ENCODE measurements around the gene FKTN. TPM values are rescaled to one million over a fixed set of nuclear protein-coding genes. Genes with fewer than 3 reads are reported as not detected.

Gene FKTN
- total RNA-seq (2022; extraction: Qiagen RNA extraction): 6.1 to 8.8 TPM (median 7.7 TPM) in 5 replicates

DNA sequence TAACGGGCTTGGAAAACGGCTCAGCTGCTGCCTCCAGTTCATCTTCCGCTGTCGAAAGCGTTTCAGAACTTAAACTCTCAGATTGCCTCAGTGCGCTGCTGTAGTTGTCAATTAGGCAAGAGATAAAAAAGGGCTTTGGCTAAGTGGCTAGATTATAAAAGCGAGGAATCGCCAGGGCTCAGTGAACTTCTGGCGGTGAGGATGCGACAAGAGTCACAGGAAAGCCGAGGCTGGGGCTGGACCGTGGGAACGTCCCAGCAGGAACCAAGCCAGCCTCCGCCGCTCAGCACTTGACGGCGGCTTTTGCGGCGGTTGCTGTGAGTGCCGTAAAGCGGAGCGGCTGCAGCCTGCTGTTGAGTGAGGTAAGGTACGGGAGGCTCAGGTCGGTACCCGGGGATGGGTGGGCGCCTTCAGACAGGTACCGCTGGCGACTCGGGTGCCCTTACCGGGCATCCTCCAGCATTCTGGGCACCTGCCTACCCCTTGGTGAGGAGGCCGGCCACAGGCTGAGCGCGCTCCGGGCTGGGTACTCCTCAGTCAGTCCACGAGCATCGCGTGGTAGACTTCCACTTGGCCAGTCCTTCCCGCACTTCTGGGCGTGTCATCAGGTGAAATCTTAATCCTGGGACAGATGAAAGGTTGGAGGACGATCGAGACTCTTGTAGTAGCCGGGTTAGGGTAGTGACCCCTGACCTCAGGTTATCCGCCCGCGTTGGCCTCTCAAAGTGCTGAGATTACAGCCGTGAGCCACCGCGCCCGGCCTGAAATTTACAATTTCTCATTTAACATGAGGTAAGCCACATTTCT, at the start of gene FKTN:
Gene FKTN, plus strand, starts transcription at position 328 of the 807 bp plus-strand sequence. CDS start 16,902 bp downstream, outside the sequence.

GRCh38 chr9:105662184-105663104, 104.5 kb downstream of the FKTN start, which contains the start of gene TAL2:
Gene TAL2 (plus strand): TSS chr9:105662457. CDS start chr9:105662497, 40 bp downstream.

Other genes starting within 250 kb of the FKTN start
- gene FSD1L, start 110.1 kb upstream of the FKTN start, total RNA-seq (2022; extraction: Qiagen RNA extraction): 3.3 to 4.9 TPM (median 4.1 TPM) in 5 replicates
- gene TAL2, start 104.3 kb downstream of the FKTN start, total RNA-seq (2022; extraction: Qiagen RNA extraction): 0.30 to 0.41 TPM in 2 of 5 replicates, not detected in the others
- gene TMEM38B, start 136.4 kb downstream of the FKTN start, total RNA-seq (2022; extraction: Qiagen RNA extraction): 12.0 to 16.4 TPM (median 14.3 TPM) in 5 replicates